GM12892 (cell line): ENCODE results near the gene ITIH5.

Experiments
- POLR2A ChIP-seq: IDR thresholded peaks from 2 replicates; pipeline ENCODE4 v1.6.1; 2011; ENCODE audit warnings: low read depth, low read length, control low read depth
- POLR2AphosphoS5 ChIP-seq: IDR thresholded peaks from 2 replicates; pipeline ENCODE4 v1.6.1; 2011; ENCODE audit warnings: low read depth, low read length, control low read depth
- TAF1 ChIP-seq: IDR thresholded peaks from 2 replicates; pipeline ENCODE4 v1.6.1; 2011; ENCODE audit warnings: low read depth, mild to moderate bottlenecking, control low read depth, low read length, borderline replicate concordance

GRCh38 chr10:7577579-7577978, 89.2 kb downstream of the ITIH5 start:
- no peak for TF ChIP-seq TAF1
- TF ChIP-seq POLR2A = no peak
- no peak for TF ChIP-seq POLR2AphosphoS5
